Stimulated activated CD8-positive, alpha-beta memory T cell treated with anti-CD3 and anti-CD28 coated beads, Interleukin-15, amount 100 ng/mL, for 24 hours (primary cell): Measurements from ENCODE around the gene POLE.
A peak's percentile ranks its signal among the peaks of the same experiment; 100 is the strongest.
"Not testable (repeated sequence)": the region's sequence is repeated elsewhere in the genome, so short reads cannot be mapped to it uniquely, and the experiment has no call there.

ENCODE experiments used
- DNase-seq: peaks from one replicate; pipeline ENCODE4 v3.0.0-alpha.2; 2020; ENCODE audit warnings: low read depth

The POLE gene

DNA sequence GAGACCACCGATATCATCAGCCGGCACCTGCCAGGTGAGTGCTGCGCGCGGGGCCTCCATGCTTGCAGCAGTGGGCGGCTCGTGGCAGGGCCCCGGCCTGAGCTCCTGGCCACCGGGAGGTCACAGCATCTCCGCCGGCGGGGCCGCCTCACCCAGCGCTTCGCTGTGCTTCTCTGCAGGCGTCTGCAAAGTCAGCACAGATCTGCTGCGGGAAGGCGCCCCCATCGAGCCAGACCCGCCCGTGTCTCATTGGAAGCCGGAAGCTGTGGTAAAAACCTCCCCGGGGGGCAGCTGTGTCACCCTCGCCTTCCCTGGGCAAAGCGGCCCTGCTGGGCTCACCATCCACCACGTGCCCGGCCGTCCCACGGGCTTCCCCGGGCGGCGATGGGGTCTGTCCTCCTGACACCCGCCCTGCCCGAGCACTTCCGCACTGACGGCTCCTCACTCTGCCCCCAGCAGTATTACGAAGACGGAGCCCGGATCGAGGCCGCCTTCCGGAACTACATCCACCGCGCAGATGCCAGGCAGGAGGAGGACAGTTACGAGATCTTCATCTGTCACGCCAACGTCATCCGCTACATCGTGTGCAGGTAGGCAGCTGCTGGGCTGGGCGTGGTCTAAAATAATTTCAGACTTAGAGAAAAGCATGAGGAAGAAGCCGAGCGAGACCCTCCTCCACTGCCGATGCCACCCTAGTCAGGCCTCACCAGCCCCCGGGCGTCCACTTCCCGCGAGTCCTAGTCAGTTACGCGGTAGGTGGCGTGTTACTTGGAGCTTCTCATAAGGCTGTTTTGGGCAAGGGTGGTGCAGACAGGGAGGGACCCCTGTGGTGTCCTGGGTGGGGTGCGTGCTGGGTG lies 30.6 kb upstream of the POLE start:
- DNase-seq: no peak

GRCh38 chr12:132717011-132717410 lies 29.9 kb upstream of the POLE start:
- DNase-seq: no peak

DNA sequence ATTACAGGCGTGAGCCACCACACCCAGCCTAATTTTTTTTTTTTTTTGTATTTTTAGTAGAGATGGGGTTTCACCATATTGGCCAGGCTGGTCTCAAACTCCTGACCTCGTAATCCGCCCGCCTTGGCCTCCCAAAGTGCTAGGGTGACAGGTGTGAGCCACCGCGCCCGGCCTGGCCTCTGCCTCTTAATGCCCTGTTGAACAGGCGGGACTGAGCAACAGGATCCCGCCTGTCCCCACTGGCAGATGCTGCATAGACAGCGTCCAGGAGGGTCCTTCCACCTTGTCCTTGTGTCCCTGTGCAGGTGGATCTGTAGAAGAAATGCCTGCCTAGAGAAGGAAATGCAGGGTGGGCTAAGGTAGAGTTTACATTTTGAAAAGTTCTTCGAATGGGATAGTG lies 29.2 kb upstream of the POLE start:
- DNase-seq: no peak

GRCh38 chr12:132715874-132716273 lies 28.7 kb upstream of the POLE start:
- DNase-seq: no peak

DNA sequence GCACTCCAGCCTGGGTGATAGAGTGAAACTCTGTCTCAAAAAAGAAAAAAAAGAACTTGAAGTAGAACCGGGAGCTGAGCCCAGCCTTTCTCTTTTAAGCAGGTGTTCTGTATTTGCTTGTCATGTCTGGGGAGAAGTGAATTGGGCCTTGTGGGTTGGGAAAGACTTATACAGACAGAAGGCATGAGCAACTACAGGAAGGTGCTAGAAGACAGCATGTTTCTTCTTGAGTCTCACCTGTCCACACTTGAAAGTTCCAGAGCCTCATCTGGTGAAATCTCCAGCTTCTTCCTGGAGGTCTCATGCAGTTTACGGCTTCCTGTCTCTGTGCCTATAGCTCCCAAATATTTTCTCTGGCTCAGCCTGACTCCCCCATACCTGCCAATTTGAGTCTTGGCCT lies 26.0 kb upstream of the POLE start:
- no peak for DNase-seq

GRCh38 chr12:132711080-132711843 lies 24.1 kb upstream of the POLE start:
- DNase-seq: no peak

DNA sequence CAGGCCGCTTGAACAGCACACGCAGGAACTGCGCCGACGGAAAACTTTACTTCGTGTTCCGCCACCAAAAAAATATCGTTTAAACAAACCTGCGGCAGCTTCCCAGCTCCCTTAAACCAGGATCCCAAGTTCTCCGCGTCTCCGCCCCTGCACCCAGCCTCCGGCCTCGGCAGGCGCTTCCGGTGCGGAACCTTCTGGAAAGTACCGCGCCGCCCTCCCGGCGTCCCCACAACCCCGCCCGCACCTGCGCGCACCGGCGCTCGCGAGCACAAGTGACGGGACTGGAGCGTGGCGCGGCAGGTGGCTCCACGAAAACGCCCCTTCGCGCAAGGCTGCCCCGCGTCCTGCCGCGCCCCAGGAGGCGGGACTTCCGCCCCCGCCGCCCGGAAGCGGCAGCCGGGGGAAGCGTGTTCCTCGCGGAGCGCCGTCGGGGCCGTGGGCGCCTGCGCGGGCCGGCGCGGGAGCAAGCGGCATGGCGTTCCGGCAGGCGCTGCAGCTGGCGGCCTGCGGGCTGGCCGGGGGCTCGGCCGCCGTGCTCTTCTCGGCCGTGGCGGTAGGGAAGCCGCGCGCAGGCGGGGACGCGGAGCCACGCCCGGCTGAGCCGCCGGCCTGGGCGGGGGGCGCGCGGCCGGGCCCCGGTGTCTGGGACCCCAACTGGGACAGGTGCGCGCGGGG lies 23.4 kb upstream of the POLE start, which contains the start of gene PGAM5:
TSS of gene PGAM5 (plus strand) at position 438 of the 675 bp plus-strand sequence. CDS start at position 473, 35 bp downstream.
- peak; percentile 79 for DNase-seq

GRCh38 chr12:132710043-132710404 lies 22.9 kb upstream of the POLE start:
- DNase-seq: no peak

GRCh38 chr12:132708150-132708549 lies 21.0 kb upstream of the POLE start:
- no peak for DNase-seq

DNA sequence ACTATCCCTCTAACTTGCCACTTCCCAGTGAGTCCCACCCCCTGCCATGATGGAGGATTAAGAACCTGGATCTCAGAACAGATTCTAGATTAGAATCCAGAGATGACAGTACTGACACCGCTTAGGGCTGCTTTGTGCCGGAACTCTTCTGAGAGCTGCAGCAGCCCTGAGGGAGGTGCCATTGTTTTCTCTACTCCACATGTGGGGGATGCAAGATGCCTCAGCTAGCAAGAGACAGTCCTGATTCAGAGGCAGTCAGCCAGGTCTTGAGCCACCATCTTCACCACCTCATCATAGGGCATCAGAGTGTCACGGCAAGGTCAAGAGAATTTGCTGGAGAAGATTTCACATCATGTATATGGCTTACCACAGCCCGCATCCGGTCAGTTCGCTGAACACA lies 20.1 kb upstream of the POLE start:
- no peak for DNase-seq

DNA sequence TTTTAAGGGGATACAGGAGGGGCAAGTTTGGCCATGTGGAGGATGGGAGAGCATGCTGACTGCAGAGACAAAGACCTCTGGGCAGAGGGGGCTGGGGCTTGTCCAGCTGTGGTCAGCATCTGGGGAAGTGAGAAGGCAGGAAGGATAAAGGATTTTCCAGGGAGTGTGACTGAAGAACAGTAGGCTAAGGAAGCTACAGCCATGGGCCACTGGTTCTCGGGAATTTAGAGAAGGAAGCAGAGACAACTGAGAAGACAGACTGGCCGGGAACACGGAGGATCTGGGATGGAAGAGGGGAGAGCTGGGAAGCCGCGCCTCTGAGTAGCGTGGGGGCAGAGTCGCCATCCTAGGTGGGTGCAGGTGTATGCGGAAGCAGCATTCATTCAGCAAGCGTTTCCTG lies 16.5 kb upstream of the POLE start:
- DNase-seq: no peak

- DNase-seq: no peak
Observed at GRCh38 chr12:132702640-132703039, 15.5 kb upstream of the POLE start.

GRCh38 chr12:132700212-132700822 lies 13.2 kb upstream of the POLE start:
- DNase-seq: no peak

GRCh38 chr12:132698341-132698740 lies 11.2 kb upstream of the POLE start:
- DNase-seq: no peak

DNA sequence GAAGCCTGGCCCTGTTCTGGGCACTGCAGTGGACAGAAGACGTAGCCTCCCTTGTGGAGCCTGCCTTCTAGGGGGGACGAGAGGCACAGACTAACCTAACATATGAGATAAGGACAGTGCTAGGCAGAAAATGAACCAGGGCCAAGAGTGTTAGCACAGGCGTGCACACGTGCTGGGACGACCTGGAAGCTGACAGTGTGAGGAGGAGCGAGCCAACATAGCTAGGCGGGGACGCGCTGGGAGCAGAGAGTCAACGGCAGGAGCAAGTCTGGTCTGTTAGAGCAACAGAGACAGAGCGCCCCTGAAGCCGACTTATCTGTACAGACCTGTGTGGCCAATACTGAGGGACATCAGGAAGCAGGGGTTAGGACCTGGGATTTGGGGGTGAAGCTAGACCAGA lies 8.3 kb upstream of the POLE start:
- DNase-seq: no peak

DNA sequence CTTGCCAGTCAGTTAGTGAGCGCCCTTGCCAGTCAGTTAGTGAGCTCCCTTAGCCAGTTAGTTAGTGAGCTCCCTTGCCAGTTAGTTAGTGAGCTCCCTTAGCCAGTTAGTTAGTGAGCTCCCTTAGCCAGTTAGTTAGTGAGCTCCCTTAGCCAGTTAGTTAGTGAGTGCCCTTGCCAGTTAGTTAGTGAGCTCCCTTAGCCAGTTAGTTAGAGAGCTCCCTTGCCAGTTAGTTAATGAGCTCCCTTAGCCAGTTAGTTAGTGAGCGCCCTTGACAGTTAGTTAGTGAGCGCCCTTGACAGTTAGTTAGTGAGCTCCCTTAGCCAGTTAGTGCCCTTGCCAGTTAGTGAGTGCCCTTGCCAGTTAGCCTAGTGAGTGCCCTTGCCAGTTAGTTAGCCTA lies 7.7 kb upstream of the POLE start:
- DNase-seq: not testable (repeated sequence)

DNA sequence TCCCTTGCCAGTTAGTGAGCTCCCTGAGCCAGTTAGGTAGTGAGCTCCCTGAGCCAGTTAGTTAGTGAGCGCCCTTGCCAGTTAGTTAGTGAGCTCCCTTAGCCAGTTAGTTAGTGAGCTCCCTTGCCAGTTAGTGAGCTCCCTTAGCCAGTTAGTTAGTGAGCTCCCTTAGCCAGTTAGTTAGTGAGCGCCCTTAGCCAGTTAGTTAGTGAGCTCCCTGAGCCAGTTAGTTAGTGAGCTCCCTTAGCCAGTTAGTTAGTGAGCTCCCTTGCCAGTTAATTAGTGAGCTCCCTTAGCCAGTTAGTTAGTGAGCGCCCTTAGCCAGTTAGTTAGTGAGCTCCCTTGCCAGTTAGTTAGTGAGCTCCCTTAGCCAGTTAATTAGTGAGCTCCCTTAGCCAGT lies 4.9 kb upstream of the POLE start:
- not testable (repeated sequence) for DNase-seq

GRCh38 chr12:132690112-132690511 lies 3.0 kb upstream of the POLE start:
- DNase-seq: no peak

DNA sequence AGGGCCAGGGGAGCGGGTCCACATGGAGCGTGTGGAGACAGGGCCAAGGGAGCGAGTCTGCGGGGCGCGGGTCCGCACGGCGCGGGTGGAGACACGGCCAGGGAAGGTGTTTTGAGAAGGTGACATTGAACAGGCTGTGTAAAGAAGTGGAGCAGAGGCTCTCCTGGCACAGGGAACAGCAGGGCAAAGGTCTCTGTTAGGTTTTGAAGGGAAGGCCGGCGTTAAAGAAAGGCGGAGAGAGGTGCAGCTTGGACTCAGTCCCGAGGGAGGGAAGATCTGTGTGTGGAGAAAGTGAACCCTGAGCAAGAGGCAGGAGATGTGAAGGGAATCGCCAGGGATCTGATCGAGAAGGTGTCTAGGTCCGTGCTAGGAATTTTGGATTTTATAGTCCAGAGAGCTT lies 2.1 kb upstream of the POLE start:
- DNase-seq: no peak

DNA sequence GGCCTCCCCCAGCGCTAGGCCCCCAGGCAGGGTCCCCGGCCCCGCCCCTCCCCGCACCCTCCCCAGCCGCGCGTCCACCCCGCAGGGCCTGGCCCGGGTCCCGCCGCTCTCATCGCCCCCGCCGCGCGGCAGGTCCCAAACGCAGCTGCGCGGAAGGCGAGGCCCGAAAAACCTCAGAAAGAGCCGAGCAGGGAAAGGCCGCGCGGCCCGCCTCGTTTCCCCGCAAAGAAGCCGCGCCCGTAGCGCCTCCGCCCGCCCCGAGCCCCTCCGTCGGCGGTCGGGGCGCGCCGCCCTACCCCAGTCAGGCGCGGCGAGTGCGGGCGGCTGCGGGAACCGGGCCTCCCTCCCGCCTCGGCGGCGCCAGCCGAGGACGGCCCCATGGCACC lies 324 bp downstream of the POLE start:
- no peak for DNase-seq

GRCh38 chr12:132685400-132685799 lies 1.7 kb downstream of the POLE start:
- DNase-seq: no peak

- DNase-seq: no peak
Observed at GRCh38 chr12:132677492-132677891, 9.7 kb downstream of the POLE start.
